Suppressor macrophage treated with lipopolysaccharide for 4 hours (primary cell): ENCODE results near the gene ITPK1.

Experiments used
- DNase-seq: peaks from one replicate; pipeline ENCODE4 v3.0.0-alpha.2; 2020

The ITPK1 gene

DNA sequence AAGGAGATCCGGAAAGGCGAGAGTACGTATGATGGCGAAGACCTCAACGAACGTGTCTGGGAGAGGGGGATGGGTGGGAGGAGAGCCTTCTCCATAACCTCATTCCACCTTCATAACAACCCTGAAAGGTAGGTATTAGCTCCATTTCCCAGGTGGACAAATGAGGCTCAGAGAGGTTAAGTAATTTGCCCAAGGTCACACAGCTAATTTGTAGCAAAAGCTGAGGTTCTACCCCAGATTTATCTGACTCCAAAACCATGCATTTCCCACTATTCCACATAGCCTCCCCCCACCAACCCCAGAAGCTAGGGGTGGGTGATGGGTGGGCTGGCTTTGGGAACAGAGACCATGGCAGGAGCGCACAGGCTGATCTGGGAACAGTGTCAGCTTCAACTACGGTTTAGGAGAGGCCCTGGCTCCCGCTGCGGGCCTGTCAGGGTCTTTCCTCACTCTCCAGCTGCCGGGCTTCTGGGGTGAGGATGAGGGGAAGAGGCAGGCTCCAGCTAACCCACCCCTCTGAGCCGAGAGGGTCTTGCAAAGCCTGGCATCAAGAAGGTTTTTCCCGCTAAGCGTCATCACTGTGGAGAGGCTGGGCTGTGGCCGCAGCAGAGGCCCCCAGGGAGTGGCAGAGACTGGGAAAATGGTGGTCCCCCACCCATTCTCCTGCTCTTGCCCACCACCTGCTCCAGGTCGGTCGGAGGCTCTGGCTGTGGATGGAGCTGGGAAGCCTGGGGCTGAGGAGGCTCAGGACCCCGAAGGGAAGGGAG lies 183.9 kb downstream of the ITPK1 start:
- DNase-seq: no peak

DNA sequence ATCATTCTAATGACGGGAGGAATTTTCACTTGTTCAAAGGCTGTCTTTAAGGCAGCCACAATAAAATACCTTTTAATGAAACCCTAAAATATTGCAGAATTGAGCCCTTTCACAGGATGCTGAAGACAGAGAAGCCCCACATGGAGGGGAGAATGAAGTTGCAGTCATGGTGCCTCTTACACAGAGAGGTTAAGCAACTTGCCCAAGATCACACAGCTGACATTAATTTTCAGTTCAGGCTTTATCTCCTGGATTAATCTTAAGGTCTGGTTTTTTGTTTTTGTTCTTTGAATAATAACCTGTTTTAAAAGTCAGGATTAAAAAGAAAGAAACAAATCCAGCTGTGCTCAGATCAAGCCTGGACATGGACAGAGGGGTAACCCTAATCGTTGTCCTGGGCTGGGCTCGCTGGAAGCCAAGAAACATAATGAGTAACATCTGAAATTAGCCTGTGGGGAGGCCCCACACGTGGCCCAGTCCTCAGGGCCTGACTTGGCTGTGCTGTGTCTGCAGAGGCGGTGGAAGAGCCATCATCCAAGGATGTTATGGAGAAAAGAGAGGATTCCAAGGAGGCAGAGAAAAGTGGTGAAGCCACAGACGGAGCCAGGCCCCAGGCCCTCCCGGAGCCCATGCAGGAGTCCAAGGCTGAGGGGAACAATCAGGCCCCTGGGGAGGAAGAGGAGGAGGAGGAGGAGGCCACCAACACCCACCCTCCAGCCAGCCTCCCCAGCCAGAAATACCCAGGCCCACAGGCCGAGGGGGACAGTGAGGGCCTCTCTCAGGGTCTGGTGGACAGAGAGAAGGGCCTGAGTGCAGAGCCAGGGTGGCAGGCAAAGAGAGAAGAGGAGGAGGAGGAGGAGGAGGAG lies 184.8 kb downstream of the ITPK1 start:
- DNase-seq: no peak

DNA sequence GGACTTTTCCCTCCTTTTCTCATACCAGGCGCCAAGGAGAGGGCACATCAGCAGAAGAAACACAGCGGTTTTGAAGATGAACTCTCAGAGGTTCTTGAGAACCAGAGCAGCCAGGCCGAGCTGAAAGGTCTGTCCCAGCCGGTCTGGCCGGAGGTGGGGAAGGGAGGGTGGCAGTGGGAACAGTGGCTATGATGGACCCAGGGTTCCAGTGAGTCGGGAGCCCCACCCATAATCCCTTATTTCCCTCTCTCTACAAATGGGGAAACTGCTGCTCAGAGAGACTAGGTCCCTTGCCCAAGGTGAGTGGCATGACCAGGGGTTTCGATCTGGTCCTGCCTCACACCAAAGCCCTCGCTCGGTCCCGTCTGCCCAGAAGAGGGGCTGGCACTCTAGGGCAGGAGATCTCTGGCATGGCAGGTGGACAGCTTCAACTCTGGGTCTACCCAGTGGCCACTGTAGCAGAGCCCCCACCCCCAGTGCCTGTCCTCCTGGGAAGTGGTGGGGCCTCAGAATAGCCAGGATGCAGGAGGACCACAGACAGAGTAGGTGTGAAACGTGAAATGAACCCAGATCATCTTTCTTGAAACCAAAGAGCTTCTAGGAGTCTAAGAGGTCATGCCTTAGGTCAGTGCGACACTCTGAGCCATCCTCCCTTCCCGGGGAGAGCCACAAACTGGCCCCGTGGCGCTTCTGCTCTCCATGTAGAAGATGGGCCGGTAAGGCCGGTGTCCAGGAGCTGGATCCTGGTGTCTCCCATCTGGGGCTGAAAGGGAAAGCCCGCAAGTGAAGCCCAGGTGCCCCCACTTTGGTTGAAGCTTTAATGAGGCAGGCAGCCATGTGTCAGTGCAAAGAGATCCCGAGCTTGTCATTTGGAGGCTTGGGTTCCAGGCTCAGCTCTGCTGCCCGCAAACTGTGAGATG lies 185.8 kb downstream of the ITPK1 start:
- DNase-seq: no peak

GRCh38 chr14:92928961-92929688 lies 186.6 kb downstream of the ITPK1 start:
- no peak for DNase-seq

- no peak for DNase-seq
These were observed 187.5 kb downstream of the ITPK1 start for GRCh38 chr14:92928258-92928629.

DNA sequence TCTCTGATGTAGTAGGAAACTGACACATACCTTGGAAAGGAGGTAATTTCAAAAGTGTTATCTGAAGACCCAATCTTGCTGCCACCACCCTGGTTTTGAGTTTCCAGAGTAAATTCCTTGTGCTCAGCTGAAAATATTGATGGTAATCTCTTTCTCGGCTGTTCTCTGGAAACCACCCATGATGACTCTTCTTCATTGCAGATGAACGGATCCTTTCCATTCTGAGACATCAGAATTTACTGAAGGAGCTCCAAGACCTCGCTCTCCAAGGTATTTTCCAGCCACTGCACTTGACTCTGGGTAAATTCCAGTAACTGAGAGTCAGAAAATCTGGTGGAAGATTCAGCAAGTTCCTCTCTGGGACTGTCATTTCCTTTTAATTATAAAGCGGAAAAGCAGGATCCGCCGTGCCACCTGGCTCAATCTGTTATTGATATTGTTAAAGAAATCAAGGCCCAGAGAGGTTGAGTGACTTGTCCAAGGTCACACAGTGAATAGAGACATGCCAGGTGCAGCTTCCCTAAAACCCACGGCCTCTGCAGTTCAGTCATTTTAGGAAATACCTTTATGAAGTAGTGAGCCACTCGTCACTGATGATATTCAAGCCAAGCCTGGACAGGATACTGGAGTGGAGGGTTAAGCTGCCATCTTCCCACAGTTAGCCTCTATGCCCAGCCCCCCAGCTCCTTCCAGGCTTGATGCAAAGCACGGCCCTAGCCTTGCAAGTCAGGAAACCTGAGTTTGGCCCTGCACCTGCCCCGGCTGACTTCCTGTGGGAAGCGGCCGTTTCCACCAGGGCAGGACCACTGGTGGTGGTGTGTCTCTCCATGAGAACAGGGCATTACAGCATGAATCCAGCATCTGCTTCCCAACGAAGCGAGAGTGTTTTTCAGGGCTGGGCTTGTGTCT lies 188.1 kb downstream of the ITPK1 start:
- no peak for DNase-seq

DNA sequence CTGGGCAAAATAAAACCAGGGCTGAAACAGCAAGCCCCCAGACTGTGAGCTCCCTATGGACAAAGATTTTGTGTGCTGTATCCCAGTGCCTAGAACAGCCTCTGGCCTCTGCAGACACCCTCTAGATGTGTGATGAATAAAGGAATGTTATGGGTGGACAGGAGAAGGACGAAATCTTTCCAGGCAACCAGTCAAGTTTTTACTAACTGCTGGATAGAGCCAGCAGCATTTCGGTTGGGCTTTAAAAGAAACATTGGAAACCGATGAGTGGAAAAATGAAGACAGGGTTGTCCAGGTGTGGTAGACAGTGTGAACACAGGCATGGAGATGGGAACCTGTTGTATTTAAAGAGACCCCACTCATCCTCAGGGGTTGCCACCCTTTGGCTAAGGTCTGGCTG lies 188.8 kb downstream of the ITPK1 start:
- DNase-seq: no peak

DNA sequence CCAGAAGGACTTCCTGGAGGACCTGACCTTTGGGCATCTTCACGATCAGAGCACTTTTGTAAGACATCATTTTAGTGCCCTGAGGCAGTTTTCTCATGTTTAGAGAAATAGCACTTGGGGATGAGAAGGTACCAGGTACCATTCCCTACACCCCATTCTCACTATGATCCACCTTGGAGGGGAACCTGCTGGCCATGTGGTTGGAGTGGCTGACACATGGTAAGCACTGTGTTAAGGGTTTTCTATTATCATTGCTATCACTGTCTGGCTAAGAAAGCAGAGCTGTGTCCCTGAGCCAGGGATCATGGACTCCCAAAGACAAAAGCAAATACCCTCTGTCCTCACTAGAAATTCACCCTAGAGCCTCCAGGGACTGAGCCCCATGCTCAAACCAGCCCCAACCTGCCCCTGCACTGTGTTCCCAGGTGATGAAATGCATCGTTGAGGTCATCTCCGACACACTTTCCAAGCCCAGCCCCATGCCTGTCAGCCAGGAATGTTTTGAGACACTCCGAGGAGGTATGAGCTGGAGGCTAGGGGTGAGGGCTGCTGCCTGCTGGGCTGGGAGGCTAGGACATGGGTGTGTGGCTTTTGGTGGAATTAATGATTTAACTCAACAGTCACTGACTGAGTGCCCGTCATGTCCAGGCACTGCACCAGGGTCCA lies 189.4 kb downstream of the ITPK1 start:
- no peak for DNase-seq

GRCh38 chr14:92925446-92925845 lies 190.3 kb downstream of the ITPK1 start:
- DNase-seq: no peak

- DNase-seq: no peak
These were observed 191.5 kb downstream of the ITPK1 start for GRCh38 chr14:92924247-92924646.

DNA sequence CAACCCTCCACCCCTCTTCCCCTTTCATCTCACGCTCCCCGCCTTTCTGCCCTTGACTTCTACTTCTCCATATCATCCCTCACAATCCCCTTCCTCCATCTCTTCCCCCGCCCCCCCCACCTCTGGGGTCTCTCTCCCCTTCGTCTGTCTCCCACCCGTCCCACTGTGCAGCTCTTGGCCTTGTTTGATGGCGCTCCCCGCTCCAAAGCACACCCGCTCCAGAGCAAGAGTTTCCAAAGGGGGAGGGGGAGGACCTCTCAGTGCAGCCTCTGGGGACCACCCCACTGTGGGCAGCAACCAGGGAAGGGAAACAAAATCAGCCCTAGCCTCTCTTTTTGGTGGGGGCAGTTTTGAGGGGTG lies 192.0 kb downstream of the ITPK1 start:
- no peak for DNase-seq

GRCh38 chr14:92922883-92923743 lies 192.6 kb downstream of the ITPK1 start, which contains the start of gene CHGA:
TSS of gene CHGA (plus strand) at chr14:92923150. CDS start at chr14:92923360, 210 bp downstream.
- DNase-seq: peak; percentile 71

GRCh38 chr14:92922155-92922735 lies 193.5 kb downstream of the ITPK1 start:
- no peak for DNase-seq

DNA sequence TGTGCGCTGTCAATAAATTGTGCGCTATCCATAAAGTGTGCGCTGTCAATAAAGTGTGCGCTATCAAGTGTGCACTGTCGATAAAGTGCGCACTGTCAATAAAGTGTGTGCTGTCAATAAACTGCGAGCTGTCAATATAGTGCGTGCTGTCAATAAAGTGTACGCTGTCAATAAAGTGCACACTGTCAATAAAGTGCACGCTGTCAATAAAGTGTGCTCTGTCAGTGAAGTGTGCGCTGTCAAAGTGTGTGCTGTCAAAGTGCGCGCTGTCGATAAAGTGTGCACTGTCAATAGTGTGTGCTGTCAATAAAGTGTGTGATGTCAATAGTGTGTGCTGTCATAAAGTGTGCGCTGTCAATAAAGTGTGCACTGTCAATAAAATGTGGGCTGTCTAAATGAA lies 195.7 kb downstream of the ITPK1 start:
- DNase-seq: no peak

DNA sequence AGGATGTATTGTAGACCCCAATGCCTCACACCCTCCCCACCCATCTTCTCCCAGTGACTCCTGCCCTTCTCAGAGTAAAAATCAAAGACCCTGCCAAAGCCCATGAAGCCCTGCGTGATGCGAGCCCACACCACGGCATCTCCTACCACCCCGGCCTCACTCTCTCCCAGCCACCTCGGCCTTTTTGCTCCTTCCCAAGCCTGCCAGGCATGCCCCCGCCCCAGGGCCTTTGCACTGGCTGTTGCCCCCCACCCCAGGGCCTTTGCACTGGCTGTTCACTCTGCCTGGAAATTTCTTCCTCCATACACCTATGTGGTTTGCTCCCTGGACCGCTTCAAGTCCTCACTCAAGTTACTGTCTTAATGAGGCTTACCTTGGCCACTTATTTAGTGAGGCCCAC lies 197.8 kb downstream of the ITPK1 start:
- no peak for DNase-seq

DNA sequence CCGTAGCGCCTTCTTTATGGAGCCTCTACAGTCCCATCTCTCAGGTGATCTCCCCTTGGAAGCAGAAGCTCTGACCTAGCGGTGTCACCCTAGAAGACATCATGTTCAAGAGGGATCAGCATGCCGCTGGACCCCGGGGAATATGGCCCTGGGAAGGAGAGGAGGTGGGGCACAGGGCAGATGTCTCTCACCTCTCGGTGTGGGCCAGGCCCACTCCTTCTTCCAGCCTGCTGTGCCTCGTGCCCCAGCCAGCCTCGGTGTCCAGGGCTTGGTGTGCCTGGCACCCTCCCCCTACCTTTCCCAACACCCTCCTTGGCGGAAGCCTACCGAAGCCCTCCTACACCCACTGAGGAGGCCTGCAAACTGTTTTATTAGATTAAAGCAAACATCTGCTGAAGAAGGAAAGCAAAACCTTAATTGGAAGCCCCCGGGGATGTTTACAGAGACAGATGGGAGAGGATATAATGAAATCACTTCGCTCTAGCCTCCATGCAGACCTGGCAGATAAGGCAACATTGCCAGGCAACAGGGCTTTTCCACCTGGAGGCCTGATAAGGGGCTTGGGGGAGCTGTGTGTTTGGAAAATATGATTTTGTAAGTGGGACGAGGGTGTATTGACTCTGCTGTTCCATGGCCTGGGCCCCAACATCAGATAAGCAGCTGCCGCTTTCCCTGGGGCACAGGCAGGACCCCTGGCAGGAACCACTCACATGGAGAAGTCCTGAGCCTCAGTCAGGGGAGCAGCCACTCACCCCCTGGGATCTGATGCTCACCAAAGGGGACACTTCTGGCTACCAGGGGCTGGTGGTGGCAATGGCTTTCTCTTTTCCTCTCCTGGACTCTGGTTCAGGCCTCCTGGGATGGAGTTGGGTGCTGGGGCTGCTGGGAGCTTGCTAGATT lies 198.4 kb downstream of the ITPK1 start:
- DNase-seq: no peak

DNA sequence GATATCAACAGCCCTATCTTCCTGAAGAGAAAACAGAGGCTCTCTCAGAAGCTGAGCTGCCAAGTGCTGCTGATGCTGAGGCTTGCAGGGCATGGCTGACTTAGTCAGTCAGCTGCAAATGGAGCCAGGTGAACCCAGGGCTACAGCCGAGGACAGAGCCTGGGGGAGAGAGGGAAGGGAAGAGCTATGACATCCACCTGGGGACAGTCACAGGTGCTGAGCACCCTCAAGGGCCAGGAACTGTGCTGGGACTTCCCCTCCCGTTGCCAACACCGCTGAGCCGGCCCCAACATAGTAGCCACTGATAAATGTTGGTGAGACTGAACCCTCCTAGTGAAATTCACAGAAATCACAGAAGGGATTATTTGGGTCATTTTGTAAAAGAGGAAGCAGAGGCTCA lies 199.5 kb downstream of the ITPK1 start:
- no peak for DNase-seq

DNA sequence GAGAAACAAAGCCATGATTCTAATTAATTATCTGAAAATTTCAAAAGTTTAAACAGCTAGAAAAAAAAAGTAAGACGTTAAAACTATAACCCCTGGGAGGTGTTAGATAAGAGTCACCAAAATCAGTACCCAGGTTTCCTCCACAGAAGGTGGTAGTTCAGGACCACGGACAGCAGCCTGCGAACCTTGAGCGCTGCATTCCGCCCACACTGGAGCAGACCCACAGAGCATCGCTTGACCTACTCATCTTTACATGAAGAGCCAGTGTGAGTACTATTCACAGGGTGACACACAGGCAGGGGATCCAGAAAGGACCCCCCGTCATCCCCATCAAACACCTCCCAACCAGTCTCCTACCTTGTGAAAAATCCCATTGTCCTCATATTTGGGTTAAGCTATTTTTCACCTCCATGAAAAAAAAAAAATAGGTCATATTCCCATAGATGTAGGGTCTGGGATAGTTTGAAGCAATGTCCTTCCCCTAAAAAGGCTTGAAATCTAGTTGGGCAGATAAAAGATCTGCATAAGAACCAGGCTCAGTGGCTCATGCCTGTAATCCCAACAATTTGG lies 201.6 kb downstream of the ITPK1 start:
- peak; percentile 45 for DNase-seq
